ENCODE data around the gene LILRB1.

GRCh38 chr19:54650108-54650655 is 19.9 kb downstream of the LILRB1 start:
- TF ChIP-seq, protein P1, sequence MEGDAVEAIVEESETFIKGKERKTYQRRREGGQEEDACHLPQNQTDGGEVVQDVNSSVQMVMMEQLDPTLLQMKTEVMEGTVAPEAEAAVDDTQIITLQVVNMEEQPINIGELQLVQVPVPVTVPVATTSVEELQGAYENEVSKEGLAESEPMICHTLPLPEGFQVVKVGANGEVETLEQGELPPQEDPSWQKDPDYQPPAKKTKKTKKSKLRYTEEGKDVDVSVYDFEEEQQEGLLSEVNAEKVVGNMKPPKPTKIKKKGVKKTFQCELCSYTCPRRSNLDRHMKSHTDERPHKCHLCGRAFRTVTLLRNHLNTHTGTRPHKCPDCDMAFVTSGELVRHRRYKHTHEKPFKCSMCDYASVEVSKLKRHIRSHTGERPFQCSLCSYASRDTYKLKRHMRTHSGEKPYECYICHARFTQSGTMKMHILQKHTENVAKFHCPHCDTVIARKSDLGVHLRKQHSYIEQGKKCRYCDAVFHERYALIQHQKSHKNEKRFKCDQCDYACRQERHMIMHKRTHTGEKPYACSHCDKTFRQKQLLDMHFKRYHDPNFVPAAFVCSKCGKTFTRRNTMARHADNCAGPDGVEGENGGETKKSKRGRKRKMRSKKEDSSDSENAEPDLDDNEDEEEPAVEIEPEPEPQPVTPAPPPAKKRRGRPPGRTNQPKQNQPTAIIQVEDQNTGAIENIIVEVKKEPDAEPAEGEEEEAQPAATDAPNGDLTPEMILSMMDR (IDR thresholded peaks at IDR 0.05), result no peak
- TF ChIP-seq POLR2A (IDR thresholded peaks at IDR 0.05), result no peak
